Astrocyte of the cerebellum (primary cell): ENCODE measurements around the gene E2F3.

Experiments
- DNase-seq: peaks from one replicate; pipeline ENCODE4 v3.0.0-alpha.2; 2011; ENCODE audit warnings: low read depth
- H3K4me3 ChIP-seq: 2 replicates; pipeline ENCODE4 v1.5.1; 2011; ENCODE audit warnings: mild to moderate bottlenecking, low read depth, low read length, moderate library complexity
- in situ Hi-C: cut with HindIII; loops from 2 replicates; pipeline ENCODE4 v1.10.0; 2017; ENCODE audit warnings: low sequenced_read_pairs
- TF ChIP-seq, protein P1 (sequence below): IDR thresholded peaks from 2 replicates; pipeline ENCODE4 v1.5.1; 2012; ENCODE audit warnings: low read length, low read depth, moderate library complexity, mild to moderate bottlenecking; ENCODE audit errors: missing control alignments

The E2F3 gene

DNA sequence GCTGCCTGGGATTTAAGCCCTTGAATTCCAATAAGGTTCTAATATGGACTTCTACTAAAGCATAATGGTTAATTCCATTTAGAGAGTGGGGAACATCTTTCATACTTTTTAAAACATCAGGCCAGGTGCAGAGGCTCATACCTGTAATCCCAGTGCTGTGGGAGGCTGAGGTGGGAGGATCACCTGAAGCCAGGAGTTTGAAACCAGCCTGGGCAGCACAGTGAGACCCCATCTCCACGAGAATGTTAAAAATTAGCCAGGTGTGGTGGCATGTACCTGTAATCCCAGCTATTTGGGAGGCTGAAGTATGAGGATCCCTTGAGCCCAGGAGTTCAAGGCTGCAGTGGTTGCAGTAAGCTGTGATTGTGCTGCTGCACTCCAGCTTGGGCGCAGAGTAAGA lies 35.0 kb downstream of the E2F3 start:
- TF ChIP-seq, protein P1, sequence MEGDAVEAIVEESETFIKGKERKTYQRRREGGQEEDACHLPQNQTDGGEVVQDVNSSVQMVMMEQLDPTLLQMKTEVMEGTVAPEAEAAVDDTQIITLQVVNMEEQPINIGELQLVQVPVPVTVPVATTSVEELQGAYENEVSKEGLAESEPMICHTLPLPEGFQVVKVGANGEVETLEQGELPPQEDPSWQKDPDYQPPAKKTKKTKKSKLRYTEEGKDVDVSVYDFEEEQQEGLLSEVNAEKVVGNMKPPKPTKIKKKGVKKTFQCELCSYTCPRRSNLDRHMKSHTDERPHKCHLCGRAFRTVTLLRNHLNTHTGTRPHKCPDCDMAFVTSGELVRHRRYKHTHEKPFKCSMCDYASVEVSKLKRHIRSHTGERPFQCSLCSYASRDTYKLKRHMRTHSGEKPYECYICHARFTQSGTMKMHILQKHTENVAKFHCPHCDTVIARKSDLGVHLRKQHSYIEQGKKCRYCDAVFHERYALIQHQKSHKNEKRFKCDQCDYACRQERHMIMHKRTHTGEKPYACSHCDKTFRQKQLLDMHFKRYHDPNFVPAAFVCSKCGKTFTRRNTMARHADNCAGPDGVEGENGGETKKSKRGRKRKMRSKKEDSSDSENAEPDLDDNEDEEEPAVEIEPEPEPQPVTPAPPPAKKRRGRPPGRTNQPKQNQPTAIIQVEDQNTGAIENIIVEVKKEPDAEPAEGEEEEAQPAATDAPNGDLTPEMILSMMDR = no peak
- in situ Hi-C loops = no loop called here
- no peak for DNase-seq
- H3K4me3 ChIP-seq = no peak overlapping the region

DNA sequence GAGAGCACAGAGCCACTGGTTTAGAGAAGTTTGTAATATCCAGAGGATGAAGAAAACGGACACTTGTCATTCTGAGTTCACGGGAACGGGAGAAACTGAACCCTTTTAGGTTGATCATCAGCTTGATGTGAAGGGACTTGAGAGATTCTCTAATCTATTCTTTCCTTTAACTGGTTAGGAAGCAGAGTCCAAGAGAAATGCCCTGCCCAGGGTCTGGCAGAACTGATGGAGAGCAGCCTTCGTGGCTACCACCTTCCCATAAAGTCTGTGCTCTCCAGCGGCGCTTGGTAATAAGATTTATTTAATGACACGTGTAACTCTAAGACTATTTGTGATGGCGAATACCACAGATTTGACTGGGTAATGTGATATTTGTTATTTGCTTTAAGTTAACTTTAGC lies 36.0 kb downstream of the E2F3 start:
- no peak overlapping the region for H3K4me3 ChIP-seq
- TF ChIP-seq, protein P1 = no peak
- in situ Hi-C loops = no loop called here
- no peak for DNase-seq

DNA sequence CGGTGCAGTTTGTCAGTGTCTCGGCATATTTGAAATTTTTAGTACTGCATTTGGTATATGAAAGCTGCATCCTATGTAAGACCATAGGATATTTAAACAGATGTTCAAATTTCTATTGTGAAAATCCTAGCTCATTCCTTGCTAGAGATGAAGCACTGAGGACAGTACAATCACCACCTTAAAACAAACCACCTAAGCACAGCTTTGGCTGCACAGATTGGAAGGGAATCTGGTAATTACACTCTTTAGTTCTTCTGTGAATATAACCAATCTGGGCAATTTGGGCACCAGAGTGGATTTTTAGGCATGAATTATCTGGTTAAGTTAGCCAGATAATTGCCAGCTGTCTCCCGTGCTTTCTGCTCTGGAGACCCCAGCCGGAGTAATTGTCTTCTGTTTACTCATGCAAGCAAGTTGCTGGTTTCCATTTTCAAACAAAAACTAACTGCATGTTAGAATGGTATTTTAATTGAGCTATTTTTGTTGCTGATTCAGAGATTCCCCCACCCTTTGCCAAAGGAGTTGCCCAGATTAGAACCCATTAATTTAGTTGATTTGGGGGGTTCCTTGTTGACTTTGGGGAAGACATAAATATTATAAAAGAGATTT lies 36.9 kb downstream of the E2F3 start:
- TF ChIP-seq, protein P1 = no peak
- no peak for DNase-seq
- no peak overlapping the region for H3K4me3 ChIP-seq
- in situ Hi-C loops = no loop called here

DNA sequence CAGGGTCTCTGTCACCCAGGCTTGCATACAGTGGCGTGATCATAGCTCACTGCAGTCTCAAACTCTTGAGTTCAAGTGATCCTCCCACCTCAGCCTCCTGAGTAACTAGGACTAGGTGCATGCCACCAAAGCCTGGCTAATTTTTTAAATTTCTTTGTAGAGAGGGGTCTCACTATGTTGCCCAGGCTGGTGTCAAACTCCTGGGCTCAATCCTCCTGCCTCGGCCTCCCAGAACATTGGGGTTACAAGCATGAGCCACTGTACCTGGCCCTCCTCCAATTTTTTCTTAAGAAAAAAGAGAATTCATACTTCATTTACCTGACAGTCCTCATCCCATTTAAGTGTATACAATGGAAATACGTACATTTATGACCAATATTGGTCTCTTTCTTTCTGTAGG lies 37.9 kb downstream of the E2F3 start:
- no peak for DNase-seq
- no peak overlapping the region for H3K4me3 ChIP-seq
- TF ChIP-seq, protein P1 = no peak
- in situ Hi-C loops = no loop called here

DNA sequence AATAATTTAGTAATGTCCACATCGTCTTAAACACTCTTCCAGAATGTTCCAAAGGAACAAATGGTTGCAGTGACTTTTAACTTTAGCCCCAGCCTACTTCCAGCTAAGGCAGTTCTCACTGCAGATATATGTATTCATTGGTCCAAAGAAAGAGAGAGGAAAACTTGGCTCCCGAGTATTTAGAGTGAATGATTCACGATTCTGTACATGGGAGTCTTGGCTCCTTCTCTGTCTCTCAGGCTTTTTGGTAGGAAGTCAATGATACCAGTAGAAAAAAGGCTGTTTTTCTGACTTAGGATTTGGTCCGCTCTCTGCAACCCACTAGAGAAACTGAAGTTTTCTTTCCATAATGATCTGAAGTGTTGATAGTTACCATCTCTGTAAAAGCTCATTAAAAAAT lies 38.6 kb downstream of the E2F3 start:
- H3K4me3 ChIP-seq = no peak overlapping the region
- TF ChIP-seq, protein P1 = no peak
- DNase-seq = no peak
- in situ Hi-C loops = no loop called here

DNA sequence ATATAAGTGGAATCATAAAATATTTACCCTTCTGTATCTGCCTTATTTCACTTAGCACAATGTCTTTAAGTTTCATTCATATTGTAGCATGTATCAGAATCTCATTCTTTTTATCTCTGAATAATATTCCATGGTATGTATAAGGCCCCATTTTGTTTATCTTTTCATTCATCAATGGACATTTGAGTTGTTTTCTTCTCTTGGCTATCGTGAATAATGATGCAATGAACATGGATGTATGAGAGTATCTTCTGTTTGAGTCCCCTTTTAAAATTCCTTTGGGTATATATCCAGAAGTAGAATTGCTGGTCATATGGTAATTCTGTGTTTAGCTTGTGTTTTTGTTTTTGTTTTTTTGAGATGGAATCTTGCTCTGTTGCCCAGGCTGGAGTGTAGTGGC lies 39.6 kb downstream of the E2F3 start:
- TF ChIP-seq, protein P1 = no peak
- no peak overlapping the region for H3K4me3 ChIP-seq
- in situ Hi-C loops = no loop called here
- DNase-seq = no peak
